HepG2 (cell line): Measurements from ENCODE around the gene PCIF1. TPM values are rescaled to one million over a fixed set of nuclear protein-coding genes. Genes with fewer than 3 reads are reported as not detected.

Experiments
- AGO2 ChIP-seq: fragments of 200-400 bp; formaldehyde crosslinking; optimal IDR thresholded peaks from 2 replicates; pipeline ENCODE3; 2017; ENCODE audit warnings: mild to moderate bottlenecking, low read depth, low read length, moderate library complexity
- CBX5 ChIP-seq: sonication (generic); formaldehyde crosslinking; IDR thresholded peaks from 2 replicates; pipeline ENCODE4 v1.4.0; 2020; ENCODE audit warnings: missing genetic modification reagents, borderline replicate concordance
- DBP ChIP-seq: sonication (generic); formaldehyde crosslinking; IDR thresholded peaks from 2 replicates; pipeline ENCODE4 v1.4.0; 2020; ENCODE audit warnings: missing genetic modification reagents; ENCODE audit errors: not compliant biosample characterization
- HNRNPL ChIP-seq: fragments of 200-400 bp; formaldehyde crosslinking; IDR thresholded peaks from 2 replicates; pipeline ENCODE4 v1.6.1; 2017; ENCODE audit warnings: mild to moderate bottlenecking, low read depth, low read length
- HNRNPLL ChIP-seq: fragments of 200-400 bp; formaldehyde crosslinking; IDR thresholded peaks from 2 replicates; pipeline ENCODE4 v1.6.1; 2017; ENCODE audit warnings: mild to moderate bottlenecking, low read depth, low read length; ENCODE audit not compliant: poor library complexity, severe bottlenecking
- KDM4B ChIP-seq: sonication (generic); formaldehyde crosslinking; IDR thresholded peaks from 2 replicates; pipeline ENCODE4 v1.4.0; 2020; ENCODE audit warnings: missing genetic modification reagents
- KLF13 ChIP-seq: sonication (generic); formaldehyde crosslinking; IDR thresholded peaks from 2 replicates; pipeline ENCODE4 v1.4.0; 2020; ENCODE audit warnings: mild to moderate bottlenecking, missing genetic modification reagents
- MTA1 ChIP-seq: sonication (generic); formaldehyde crosslinking; IDR thresholded peaks from 2 replicates; pipeline ENCODE4 v1.4.0; 2020; ENCODE audit warnings: missing genetic modification reagents, mild to moderate bottlenecking, borderline replicate concordance
- NFE2L2 ChIP-seq: fragments of 150-350 bp; IDR thresholded peaks from 2 replicates; pipeline ENCODE4 v1.6.1; 2014; ENCODE audit warnings: low read length
- NFIB ChIP-seq: sonication (generic); formaldehyde crosslinking; IDR thresholded peaks from 2 replicates; pipeline ENCODE4 v1.9.0; 2021; ENCODE audit warnings: missing genetic modification reagents, mild to moderate bottlenecking, borderline replicate concordance
- NFKB2 ChIP-seq: sonication (generic); formaldehyde crosslinking; IDR thresholded peaks from 2 replicates; pipeline ENCODE4 v1.4.0; 2020; ENCODE audit warnings: missing genetic modification reagents, borderline replicate concordance
- NRL ChIP-seq: sonication (generic); formaldehyde crosslinking; IDR thresholded peaks from 2 replicates; pipeline ENCODE4 v1.5.0; 2020; ENCODE audit warnings: missing genetic modification reagents, mild to moderate bottlenecking, moderate library complexity, borderline replicate concordance
- PAWR ChIP-seq: sonication (generic); formaldehyde crosslinking; IDR thresholded peaks from 2 replicates; pipeline ENCODE4 v1.4.0; 2020; ENCODE audit warnings: missing genetic modification reagents, mild to moderate bottlenecking, borderline replicate concordance
- PAX8 ChIP-seq: sonication (generic); formaldehyde crosslinking; IDR thresholded peaks from 2 replicates; pipeline ENCODE4 v1.8.0; 2022; ENCODE audit warnings: mild to moderate bottlenecking, missing genetic modification reagents, borderline replicate concordance
- PCBP1 ChIP-seq: fragments of 200-400 bp; formaldehyde crosslinking; IDR thresholded peaks from 2 replicates; pipeline ENCODE4 v1.6.1; 2017; ENCODE audit warnings: mild to moderate bottlenecking, low read depth, low read length, borderline replicate concordance
- PHF8 ChIP-seq: sonication (generic); formaldehyde crosslinking; IDR thresholded peaks from 2 replicates; pipeline ENCODE4 v1.5.0; 2020; ENCODE audit warnings: missing genetic modification reagents
- POLR2A ChIP-seq, 2 experiments: IDR thresholded peaks; 2 replicates each; pipeline ENCODE4 v1.6.1; 2011; ENCODE audit warnings: low read depth in 2 of 2, low read length in 2 of 2, mild to moderate bottlenecking in 1 of 2, moderate library complexity in 1 of 2; ENCODE audit not compliant: insufficient read depth in 1 of 2
- POLR2AphosphoS5 ChIP-seq: IDR thresholded peaks from 2 replicates; pipeline ENCODE4 v1.6.1; 2012; ENCODE audit warnings: low read depth, low read length
- REPIN1 ChIP-seq: sonication (generic); formaldehyde crosslinking; IDR thresholded peaks from 2 replicates; pipeline ENCODE4 v1.8.0; 2022; ENCODE audit warnings: missing genetic modification reagents, low read depth, mild to moderate bottlenecking, borderline replicate concordance
- SMAD1 ChIP-seq: sonication (generic); formaldehyde crosslinking; IDR thresholded peaks from 2 replicates; pipeline ENCODE4 v1.4.0; 2020; ENCODE audit warnings: missing genetic modification reagents, low read depth, mild to moderate bottlenecking, borderline replicate concordance
- THAP11 ChIP-seq: IDR thresholded peaks from 2 replicates; pipeline ENCODE4 v1.6.1; 2016; ENCODE audit warnings: missing biosample characterization, missing genetic modification reagents
- ZFP91 ChIP-seq: sonication (generic); formaldehyde crosslinking; IDR thresholded peaks from 2 replicates; pipeline ENCODE4 v1.9.0; 2022; ENCODE audit warnings: missing genetic modification reagents, mild to moderate bottlenecking, borderline replicate concordance
- polyA plus RNA-seq, 8 experiments: library from polyadenylated mRNA; depleted of rRNA in 3 of 8; stranded (reverse) in 7 of 8; unstranded in 1 of 8; fragments of >200 nt; fragmentation: Illumina TruSeq in 4 of 8; extraction: Trizol in 4 of 8; gene quantifications; 2 replicates each; pipeline versions ENCODE4 v1.2.1 to v1.2.3, GENCODE V29; 2011 to 2016; ENCODE audit warnings: low read depth in 4 of 8, missing spikeins in 1 of 8, mixed read lengths in 1 of 8; ENCODE audit not compliant: insufficient read depth in 1 of 8
- total RNA-seq, 5 experiments: library from RNA; depleted of rRNA; stranded (reverse); fragments of >200 nt; fragmentation: Illumina TruSeq; extraction: Trizol; gene quantifications; 2 replicates each; pipeline ENCODE4 v1.2.3, GENCODE V29; 2016; ENCODE audit warnings: low read depth in 1 of 5

Gene PCIF1
- total and polyA plus RNA-seq, 2 of the 13 experiments (the other 11 are each of a cell fraction or from before 2014, with no cell fraction given) = 20.9 to 24.4 TPM

GRCh38 chr20:45886590-45887345 is 47.7 kb upstream of the PCIF1 start (continued):
- no peak for TF ChIP-seq NFKB2
- no peak for TF ChIP-seq NFE2L2
- TF ChIP-seq KDM4B = no peak
- peak; percentile 72; the same call in 1 of the 2 replicates for TF ChIP-seq HNRNPL
- TF ChIP-seq SMAD1 (CRISPR knock-in tag) = 0 out of 2 replicates have a peak, but pooled peaks have one; percentile 19
- TF ChIP-seq PAX8 = no peak
- no peak for TF ChIP-seq REPIN1
- TF ChIP-seq DBP = no peak
- TF ChIP-seq HNRNPLL = peak; percentile 15
- no peak for TF ChIP-seq KLF13 (CRISPR knock-in tag)
- no peak for TF ChIP-seq THAP11
- 0 out of 2 replicates have a peak, but pooled peaks have one; percentile 45 for TF ChIP-seq NRL (CRISPR knock-in tag)
- TF ChIP-seq POLR2A (IDR thresholded peaks at IDR 0.05; ENCODE audit: insufficient read depth in 1 of 2, low read depth in 2 of 2, low read length in 2 of 2) = peak in 1 of 2 experiments; percentile 47; a peak in 2 of 4 replicates
- TF ChIP-seq PHF8 (CRISPR knock-in tag) = 0 out of 2 replicates have a peak, but pooled peaks have one; percentile 16
- peak; percentile 38; the same call in 1 of the 2 replicates for TF ChIP-seq ZFP91 (CRISPR knock-in tag)
- peak; percentile 98 for TF ChIP-seq AGO2
- TF ChIP-seq PCBP1 = 0 out of 2 replicates have a peak, but pooled peaks have one; percentile 26
- peak; percentile 31 for TF ChIP-seq POLR2AphosphoS5
- no peak for TF ChIP-seq NFIB (CRISPR knock-in tag)
- no peak for TF ChIP-seq CBX5
- peak; percentile 49; the same call in 1 of the 2 replicates for TF ChIP-seq MTA1
- TF ChIP-seq PAWR (CRISPR knock-in tag) = no peak
